A549 (cell line): ENCODE data around the gene NSMF. TPM values are rescaled to one million over a fixed set of nuclear protein-coding genes. Genes with fewer than 3 reads are reported as not detected.

Source experiments
- ATAC-seq, 2 experiments: fragments of 200-7000 bp in 1 of 2; fragments of >200 bp in 1 of 2; cut with Nextera tagmentation in 1 of 2; cut with Tn5 transposase in 1 of 2; 3 replicates each; pipeline versions ENCODE4 v1.8.0 to v1.9.1; 2018 to 2020; ENCODE audit warnings: mild to moderate bottlenecking in 1 of 2, moderate library complexity in 1 of 2
- CTCF ChIA-PET: fragments of 300-600 bp; sonication (Branson Sonifier 250); formaldehyde crosslinking; extraction: SDS; loops from one replicate; lab custom pipeline; 2021; ENCODE audit warnings: antibody characterized with exemption, inconsistent platforms; lab: Yijun Ruan, JAX
- POLR2A ChIA-PET: fragments of 350-600 bp; formaldehyde crosslinking; extraction: SDS; loops from one replicate; lab custom pipeline; 2021; ENCODE audit warnings: antibody characterized with exemption, inconsistent platforms; lab: Yijun Ruan, JAX
- DNase-seq, 2 experiments: peaks; one replicate each; pipeline versions ENCODE4 v3.0.0 to v3.0.0-alpha.2; 2011 to 2016; ENCODE audit warnings: low read depth in 1 of 2, low spot score in 1 of 2
- FAIRE-seq: peaks from 2 replicates; lab custom pipeline; 2011; peaks lifted over from hg19 to GRCh38; lab: Jason Lieb, UNC
- H3K27ac ChIP-seq, 2 experiments: fragments of >200 bp; sonication (Bioruptor Twin); formaldehyde crosslinking; 3 replicates each; pipeline ENCODE4 v1.5.1; 2016 to 2017
- H3K4me1 ChIP-seq: fragments of >200 bp; sonication (Bioruptor Twin); formaldehyde crosslinking; 3 replicates; pipeline ENCODE4 v1.6.1; 2016
- H3K4me2 ChIP-seq: fragments of >200 bp; sonication (Bioruptor Twin); formaldehyde crosslinking; 3 replicates; pipeline ENCODE4 v1.6.1; 2016
- H3K4me3 ChIP-seq: fragments of >200 bp; sonication (Bioruptor Twin); formaldehyde crosslinking; 3 replicates; pipeline ENCODE4 v1.5.1; 2016
- H3K9me3 ChIP-seq: fragments of >200 bp; sonication (Bioruptor Twin); formaldehyde crosslinking; 3 replicates; pipeline ENCODE4 v1.6.1; 2016
- BHLHE40 ChIP-seq: IDR thresholded peaks from 2 replicates; pipeline ENCODE4 v1.6.1; 2012; ENCODE audit warnings: low read depth, low read length, inconsistent platforms
- CBX2 ChIP-seq: fragments of 200-600 bp; sonication (generic); IDR thresholded peaks from 2 replicates; pipeline ENCODE4 v1.6.1; 2016; ENCODE audit warnings: low read depth, mild to moderate bottlenecking, borderline replicate concordance
- CBX8 ChIP-seq: fragments of 200-600 bp; sonication (generic); IDR thresholded peaks from 2 replicates; pipeline ENCODE4 v1.6.1; 2016
- CHD2 ChIP-seq: fragments of 150-350 bp; IDR thresholded peaks from 2 replicates; pipeline ENCODE4 v1.6.1; 2014; ENCODE audit warnings: low read length; ENCODE audit not compliant: partially characterized antibody
- EHF ChIP-seq: fragments of 250-450 bp; sonication (Bioruptor Pico); IDR thresholded peaks from 2 replicates; pipeline ENCODE4 v1.5.0; 2020; ENCODE audit warnings: mild to moderate bottlenecking
- EP300 ChIP-seq, 2 experiments: fragments of >200 bp; sonication (Bioruptor Twin); formaldehyde crosslinking; IDR thresholded peaks; 2 replicates in 1 of 2; 3 replicates in 1 of 2; pipeline ENCODE4 v1.6.1; 2016 to 2017
- ESRRA ChIP-seq: fragments of 150-350 bp; IDR thresholded peaks from 2 replicates; pipeline ENCODE4 v1.6.1; 2014; ENCODE audit warnings: mild to moderate bottlenecking, low read length, borderline replicate concordance
- HDAC2 ChIP-seq: fragments of 200-600 bp; sonication (generic); IDR thresholded peaks from 2 replicates; pipeline ENCODE4 v1.6.1; 2016
- HOXA7 ChIP-seq: fragments of 250-450 bp; sonication (Bioruptor Pico); IDR thresholded peaks from 2 replicates; pipeline ENCODE4 v1.5.0; 2020; ENCODE audit warnings: mild to moderate bottlenecking, moderate library complexity
- HOXB13 ChIP-seq: fragments of 250-450 bp; sonication (Bioruptor Pico); IDR thresholded peaks from 2 replicates; pipeline ENCODE4 v1.5.0; 2020; ENCODE audit warnings: low read depth, mild to moderate bottlenecking, moderate library complexity
- JUN ChIP-seq, 2 experiments: fragments of >200 bp; sonication (Bioruptor Twin); formaldehyde crosslinking; IDR thresholded peaks; 2 replicates in 1 of 2; 3 replicates in 1 of 2; pipeline ENCODE4 v1.6.1; 2016 to 2017
- JUNB ChIP-seq: fragments of >200 bp; sonication (Bioruptor Twin); formaldehyde crosslinking; IDR thresholded peaks from 2 replicates; pipeline ENCODE4 v1.6.1; 2016
- KDM5A ChIP-seq: fragments of 200-600 bp; sonication (generic); IDR thresholded peaks from 2 replicates; pipeline ENCODE4 v1.6.1; 2016; ENCODE audit warnings: antibody characterized with exemption, mild to moderate bottlenecking
- MAFK ChIP-seq: fragments of 450-650 bp; IDR thresholded peaks from 2 replicates; pipeline ENCODE4 v1.6.1; 2014; ENCODE audit not compliant: partially characterized antibody
- MAX ChIP-seq: IDR thresholded peaks from 2 replicates; pipeline ENCODE4 v1.6.1; 2012
- NFE2L2 ChIP-seq: fragments of 150-350 bp; conservative IDR thresholded peaks from 2 replicates; pipeline ENCODE4 v1.6.1; 2014; ENCODE audit warnings: low read length
- POLR2AphosphoS2 ChIP-seq: conservative IDR thresholded peaks from 2 replicates; pipeline ENCODE4 v1.6.1; 2012; ENCODE audit warnings: low read length, improper control_type of control experiment, inconsistent platforms
- RFX5 ChIP-seq: fragments of 450-650 bp; IDR thresholded peaks from 2 replicates; pipeline ENCODE4 v1.7.1; 2014; ENCODE audit warnings: antibody characterized with exemption, mild to moderate bottlenecking, moderate library complexity
- TP53 ChIP-seq: fragments of 250-450 bp; sonication (Bioruptor Pico); IDR thresholded peaks from 2 replicates; pipeline ENCODE4 v1.5.0; 2021; ENCODE audit warnings: mild to moderate bottlenecking, moderate library complexity
- ZFP36 ChIP-seq: fragments of 450-650 bp; IDR thresholded peaks from 2 replicates; pipeline ENCODE4 v1.6.1; 2014; ENCODE audit warnings: borderline replicate concordance; ENCODE audit not compliant: partially characterized antibody
- WGBS: methylation state at CpG from one replicate; pipeline ENCODE4 v1.1.6; 2017; ENCODE audit errors: missing lambda C conversion rate; 5-methylcytosine and 5-hydroxymethylcytosine counted together
- polyA plus RNA-seq, 4 experiments: library from polyadenylated mRNA; depleted of rRNA in 3 of 4; stranded (reverse); fragments of >200 nt; fragmentation: RNase III in 1 of 4; extraction: RNeasy Plus Mini Kit Qiagen cat#74134 plus additional on column Dnase treatment in 1 of 4; gene quantifications; 2 replicates in 3 of 4; 3 replicates in 1 of 4; pipeline ENCODE4 v1.2.3, GENCODE V29; 2011 to 2017

NSMF gene
- polyA plus RNA-seq, 2 of the 4 experiments (the other 2 are of a cell fraction), result 16.0 to 29.2 TPM

GRCh38 chr9:137455359-137455991 is 3.7 kb downstream of the NSMF start:
- FAIRE-seq, result no peak
- Histone ChIP-seq H3K4me3 (no peak overlapping the region), H3K4me2 (no peak overlapping the region), H3K9me3 (no peaks in the 10 kb centered on the region), H3K4me1 (peaks cover 38% of the 10 kb centered on the region), H3K27ac (peak overlapping the region in 1 of 2 experiments; percentile 46; a peak in 2 of 6 replicates)
- ChIA-PET POLR2A (no interaction called here), CTCF (interaction anchor here (1.0 to 5.8 kb wide), 4 partner anchors 11 to 153 kb away, joined by 3 to 35 read pairs (median 9); partner anchors contain the start of genes EXD3, NOXA1 and NRARP)
- WGBS, result 97% methylated on average over 6 of the region's 18 CpGs
- no peak for TF ChIP-seq NFE2L2
- no peak for ATAC-seq
- no peak for DNase-seq

GRCh38 chr9:137454597-137455358 is 4.4 kb downstream of the NSMF start:
- POLR2A ChIA-PET, result no interaction called here
- Histone ChIP-seq H3K9me3 (no peaks in the 10 kb centered on the region), H3K4me1 (peaks cover 37% of the 10 kb centered on the region), H3K4me2 (peak overlapping the region; percentile 43), H3K4me3 (no peak overlapping the region), H3K27ac (peak overlapping the region in 1 of 2 experiments; percentile 46; a peak in 2 of 6 replicates)
- TF ChIP-seq KDM5A, result no peak
- no peak for TF ChIP-seq POLR2AphosphoS2
- 0 out of 2 replicates have a peak, but pooled peaks have one; percentile 41 for TF ChIP-seq MAX
- WGBS, result 84% methylated on average over 26 of the region's 30 CpGs
- DNase-seq, result no peak
- ATAC-seq, result no peak
- FAIRE-seq, result no peak
- CTCF ChIA-PET, result interaction anchor here (1.0 to 5.8 kb wide), 4 partner anchors 10 to 153 kb away, joined by 3 to 35 read pairs (median 9); partner anchors contain the start of genes EXD3, NOXA1 and NRARP

GRCh38 chr9:137454145-137454596 is 5.0 kb downstream of the NSMF start:
- Histone ChIP-seq H3K9me3 (no peaks in the 10 kb centered on the region), H3K4me2 (peak overlapping the region; percentile 43), H3K4me1 (peaks cover 33% of the 10 kb centered on the region), H3K27ac (peak overlapping the region in 1 of 2 experiments; percentile 46; a peak in 1 of 6 replicates), H3K4me3 (no peak overlapping the region)
- CTCF ChIA-PET, result interaction anchor here (1.1 to 5.8 kb wide), 4 partner anchors 9 to 167 kb away, joined by 3 to 35 read pairs (median 11); partner anchors contain the start of genes EXD3, NOXA1 and NRARP
- TF ChIP-seq JUNB, result no peak
- no peak for TF ChIP-seq HOXB13 (CRISPR knock-in tag)
- TF ChIP-seq NFE2L2, result no peak
- TF ChIP-seq HDAC2, result no peak
- WGBS, result 58% methylated on average over 11 of the region's 24 CpGs
- ATAC-seq (peak in 1 of 2 experiments; percentile 28; a peak in 3 of 6 replicates), DNase-seq (no peak), FAIRE-seq (no peak)
- POLR2A ChIA-PET, result no interaction called here

DNA sequence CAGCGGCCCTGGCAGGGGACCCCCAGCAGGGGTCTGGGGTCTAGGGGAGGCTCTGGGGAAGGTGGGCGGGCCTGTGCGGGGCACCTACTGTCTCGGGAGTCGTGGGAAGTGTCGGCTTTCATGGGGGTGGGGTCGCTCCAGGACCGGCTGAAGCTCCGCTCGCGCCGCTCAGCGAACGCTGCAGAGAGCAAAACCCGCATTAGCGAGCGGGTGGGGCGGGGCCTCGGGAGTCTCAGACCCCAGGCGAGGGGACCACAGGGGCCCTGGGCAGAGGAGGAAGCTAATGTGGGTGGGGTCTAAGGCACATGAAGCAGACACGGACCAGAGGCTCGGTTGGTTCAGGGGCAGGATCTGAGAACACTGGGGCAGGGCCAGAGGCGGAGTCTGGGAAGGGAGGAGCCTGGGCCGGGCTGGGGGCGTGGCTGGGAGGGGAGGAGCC is 5.5 kb downstream of the NSMF start:
- ChIA-PET POLR2A (no interaction called here), CTCF (interaction anchor here (1.4 to 5.8 kb wide), 4 partner anchors 9 to 166 kb away, joined by 3 to 35 read pairs (median 11); partner anchors contain the start of genes EXD3 and NOXA1)
- FAIRE-seq (no peak), DNase-seq (peak; percentile 43 to 57), ATAC-seq (peak in 1 of 2 experiments; percentile 62; a peak in 3 of 6 replicates)
- Histone ChIP-seq H3K9me3 (no peaks in the 10 kb centered on the region), H3K4me1 (peaks cover 33% of the 10 kb centered on the region), H3K4me2 (no peak overlapping the region), H3K27ac (no peak overlapping the region), H3K4me3 (no peak overlapping the region)
- 86% methylated on average over 21 of the region's 25 CpGs for WGBS
- no peak for TF ChIP-seq CBX8
- TF ChIP-seq ESRRA, result no peak
- no peak for TF ChIP-seq CHD2
- no peak for TF ChIP-seq RFX5
- TF ChIP-seq TP53 (CRISPR knock-in tag), result no peak
- no peak for TF ChIP-seq ZFP36
- no peak for TF ChIP-seq EHF (CRISPR knock-in tag)
- TF ChIP-seq HDAC2, result no peak
- no peak for TF ChIP-seq MAFK
- no peak for TF ChIP-seq JUN (IDR thresholded peaks at IDR 0.05)
- no peak for TF ChIP-seq EP300 (IDR thresholded peaks at IDR 0.05)
- no peak for TF ChIP-seq BHLHE40
- no peak for TF ChIP-seq JUNB
- no peak for TF ChIP-seq CBX2
- no peak for TF ChIP-seq HOXA7 (CRISPR knock-in tag)
